ENCODE results near the gene DNAH7. TPM values are rescaled to one million over a fixed set of nuclear protein-coding genes. Genes with fewer than 3 reads are reported as not detected.

Gene DNAH7
- total RNA-seq, 2 donors from 2014 or later = 1.1 to 1.5 TPM

DNA sequence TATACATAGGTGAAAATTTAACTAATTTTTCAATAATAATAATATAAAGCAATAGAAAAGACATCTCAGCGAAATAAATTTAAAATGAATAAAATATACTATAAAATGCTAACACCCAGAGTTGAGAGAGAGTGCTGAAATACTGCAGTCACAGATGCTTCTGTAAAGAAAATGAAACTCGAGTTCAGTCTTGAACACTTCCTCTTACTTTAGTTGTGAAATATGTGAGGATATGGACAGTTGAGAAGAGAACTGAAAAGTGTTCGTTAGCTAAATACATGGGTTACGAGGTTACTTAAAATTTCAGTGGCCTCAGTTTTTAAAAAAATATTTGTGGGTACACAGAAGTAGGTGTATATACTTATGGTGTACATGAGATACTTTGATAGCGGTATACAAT is 106.8 kb downstream of the DNAH7 start:
- Mint-ChIP-seq H3K27ac (no peak overlapping the region), H3K4me3 (no peak overlapping the region), H3K27me3 (ENCODE audit: insufficient read depth) (no peaks in the 10 kb centered on the region), H3K4me1 (no peaks in the 10 kb centered on the region), H3K36me3 (ENCODE audit: low read depth) (no peaks in the 10 kb centered on the region), H3K9me3 (no peaks in the 10 kb centered on the region)
- Histone ChIP-seq H3K4me1 (ENCODE audit: control insufficient read depth, insufficient read depth, low read length) (no peaks in the 10 kb centered on the region), H3K27me3 (ENCODE audit: control insufficient read depth, insufficient read depth, low read length, poor library complexity, severe bottlenecking) (no peaks in the 10 kb centered on the region), H3K4me3 (ENCODE audit: low read length) (no peak overlapping the region), H3K9me3 (ENCODE audit: control insufficient read depth, low read length) (no peaks in the 10 kb centered on the region), H3K9ac (ENCODE audit: extremely low read depth, low read length, poor library complexity, severe bottlenecking) (no peak overlapping the region), H3K27ac (ENCODE audit: low read depth, low read length) (no peak overlapping the region), H3K36me3 (ENCODE audit: control insufficient read depth, insufficient read depth, low read length) (no peaks in the 10 kb centered on the region)
- DNase-seq = no peak
- WGBS, 2 experiments (ENCODE audit: insufficient coverage in 1 of 2, insufficient read length in 1 of 2) = 93% methylated on average over 3 of the region's 5 CpGs; no CpG with 5 or more reads in 1 of the 2 experiments
- TF ChIP-seq, protein P1, sequence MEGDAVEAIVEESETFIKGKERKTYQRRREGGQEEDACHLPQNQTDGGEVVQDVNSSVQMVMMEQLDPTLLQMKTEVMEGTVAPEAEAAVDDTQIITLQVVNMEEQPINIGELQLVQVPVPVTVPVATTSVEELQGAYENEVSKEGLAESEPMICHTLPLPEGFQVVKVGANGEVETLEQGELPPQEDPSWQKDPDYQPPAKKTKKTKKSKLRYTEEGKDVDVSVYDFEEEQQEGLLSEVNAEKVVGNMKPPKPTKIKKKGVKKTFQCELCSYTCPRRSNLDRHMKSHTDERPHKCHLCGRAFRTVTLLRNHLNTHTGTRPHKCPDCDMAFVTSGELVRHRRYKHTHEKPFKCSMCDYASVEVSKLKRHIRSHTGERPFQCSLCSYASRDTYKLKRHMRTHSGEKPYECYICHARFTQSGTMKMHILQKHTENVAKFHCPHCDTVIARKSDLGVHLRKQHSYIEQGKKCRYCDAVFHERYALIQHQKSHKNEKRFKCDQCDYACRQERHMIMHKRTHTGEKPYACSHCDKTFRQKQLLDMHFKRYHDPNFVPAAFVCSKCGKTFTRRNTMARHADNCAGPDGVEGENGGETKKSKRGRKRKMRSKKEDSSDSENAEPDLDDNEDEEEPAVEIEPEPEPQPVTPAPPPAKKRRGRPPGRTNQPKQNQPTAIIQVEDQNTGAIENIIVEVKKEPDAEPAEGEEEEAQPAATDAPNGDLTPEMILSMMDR (conservative IDR thresholded peaks at IDR 0.05) = no peak

DNA sequence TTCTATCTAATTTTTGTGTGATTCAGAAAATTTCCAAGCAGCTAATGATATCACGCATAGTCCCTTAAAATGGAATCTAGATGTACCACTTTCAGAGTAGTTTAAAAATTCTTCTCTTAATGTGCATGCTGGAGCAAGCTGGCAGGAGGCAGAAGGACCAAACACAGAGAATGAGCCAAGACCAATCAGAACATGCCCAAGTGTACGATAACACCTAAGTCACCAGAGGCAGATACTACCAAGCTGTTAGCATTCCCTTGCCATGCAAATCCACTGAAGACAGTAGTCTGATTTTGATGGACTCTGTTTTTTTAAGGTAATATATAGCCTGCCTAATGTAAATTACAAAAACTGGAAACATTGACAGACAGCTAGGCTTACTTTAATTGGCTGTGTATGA is 109.3 kb downstream of the DNAH7 start:
- H3K9me3 Mint-ChIP-seq = peaks cover 2% of the 10 kb centered on the region
- 85 to 100% methylated on average over 1 to 2 of the region's 2 CpGs for WGBS, 2 experiments (ENCODE audit: insufficient coverage in 1 of 2, insufficient read length in 1 of 2)
- H3K9ac ChIP-seq (ENCODE audit: extremely low read depth, low read length, poor library complexity, severe bottlenecking) = no peak overlapping the region
- H3K9me3 ChIP-seq (ENCODE audit: control insufficient read depth, low read length) = no peaks in the 10 kb centered on the region
- DNase-seq = no peak
- no peaks in the 10 kb centered on the region for H3K36me3 Mint-ChIP-seq (ENCODE audit: low read depth)
- no peak overlapping the region for H3K4me3 Mint-ChIP-seq
- no peaks in the 10 kb centered on the region for H3K27me3 Mint-ChIP-seq (ENCODE audit: insufficient read depth)
- no peaks in the 10 kb centered on the region for H3K36me3 ChIP-seq (ENCODE audit: control insufficient read depth, insufficient read depth, low read length)
- H3K4me1 Mint-ChIP-seq = no peaks in the 10 kb centered on the region
- H3K27me3 ChIP-seq (ENCODE audit: control insufficient read depth, insufficient read depth, low read length, poor library complexity, severe bottlenecking) = no peaks in the 10 kb centered on the region
- TF ChIP-seq, protein P1 (conservative IDR thresholded peaks at IDR 0.05) = no peak
- H3K27ac Mint-ChIP-seq = no peak overlapping the region
- no peak overlapping the region for H3K4me3 ChIP-seq (ENCODE audit: low read length)
- H3K4me1 ChIP-seq (ENCODE audit: control insufficient read depth, insufficient read depth, low read length) = no peaks in the 10 kb centered on the region
- H3K27ac ChIP-seq (ENCODE audit: low read depth, low read length) = no peak overlapping the region

DNA sequence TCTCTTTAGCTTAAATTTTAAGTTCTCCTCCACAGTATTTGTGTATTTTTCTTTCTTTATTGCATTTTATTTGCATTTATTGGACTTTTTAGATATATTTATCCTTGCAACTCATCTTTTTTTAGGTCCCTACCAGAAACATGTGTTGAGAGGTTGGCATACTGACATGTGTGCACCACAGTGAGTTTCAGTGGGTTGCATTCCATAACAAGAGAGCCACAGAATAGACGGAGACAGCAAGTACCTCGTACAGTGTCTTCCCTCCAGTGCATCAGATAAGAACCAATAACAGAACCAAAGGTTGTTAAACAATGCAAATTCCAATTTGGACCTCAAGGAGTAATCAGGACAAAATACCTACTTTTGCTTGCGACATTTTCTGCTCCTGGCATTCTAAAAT is 111.9 kb downstream of the DNAH7 start:
- TF ChIP-seq, protein P1 (conservative IDR thresholded peaks at IDR 0.05) = no peak
- no peaks in the 10 kb centered on the region for H3K9me3 ChIP-seq (ENCODE audit: control insufficient read depth, low read length)
- H3K27me3 Mint-ChIP-seq (ENCODE audit: insufficient read depth) = no peaks in the 10 kb centered on the region
- 97% methylated on average over 3 of the region's 3 CpGs; no CpG with 5 or more reads in 1 of the 2 experiments for WGBS, 2 experiments (ENCODE audit: insufficient coverage in 1 of 2, insufficient read length in 1 of 2)
- no peak for DNase-seq
- no peaks in the 10 kb centered on the region for H3K36me3 ChIP-seq (ENCODE audit: control insufficient read depth, insufficient read depth, low read length)
- no peaks in the 10 kb centered on the region for H3K36me3 Mint-ChIP-seq (ENCODE audit: low read depth)
- H3K4me1 ChIP-seq (ENCODE audit: control insufficient read depth, insufficient read depth, low read length) = no peaks in the 10 kb centered on the region
- H3K4me3 ChIP-seq (ENCODE audit: low read length) = no peak overlapping the region
- H3K4me1 Mint-ChIP-seq = no peaks in the 10 kb centered on the region
- no peak overlapping the region for H3K9ac ChIP-seq (ENCODE audit: extremely low read depth, low read length, poor library complexity, severe bottlenecking)
- H3K27ac ChIP-seq (ENCODE audit: low read depth, low read length) = no peak overlapping the region
- peaks cover 4% of the 10 kb centered on the region for H3K9me3 Mint-ChIP-seq
- H3K27me3 ChIP-seq (ENCODE audit: control insufficient read depth, insufficient read depth, low read length, poor library complexity, severe bottlenecking) = no peaks in the 10 kb centered on the region
- no peak overlapping the region for H3K4me3 Mint-ChIP-seq
- H3K27ac Mint-ChIP-seq = no peak overlapping the region

Data from endodermal cell (in vitro differentiated cells).